Glutamatergic neuron (in vitro differentiated cells): ENCODE measurements around the gene LOXL4. TPM values are rescaled to one million over a fixed set of nuclear protein-coding genes. Genes with fewer than 3 reads are reported as not detected.

ENCODE experiments used
- DNase-seq: peaks from one replicate; pipeline ENCODE4 v3.0.0; 2022
- H3K27ac Mint-ChIP-seq: one replicate; pipeline ENCODE4 v1.8.0; 2020; ENCODE audit warnings: mild to moderate bottlenecking, mixed read lengths, inconsistent platforms; ENCODE audit not compliant: unreplicated experiment
- H3K27me3 Mint-ChIP-seq: one replicate; pipeline ENCODE4 v1.8.0; 2020; ENCODE audit warnings: mild to moderate bottlenecking, moderate library complexity, mixed read lengths, inconsistent platforms; ENCODE audit not compliant: unreplicated experiment
- H3K36me3 Mint-ChIP-seq: one replicate; pipeline ENCODE4 v1.8.0; 2020; ENCODE audit warnings: mild to moderate bottlenecking, mixed read lengths, inconsistent platforms; ENCODE audit not compliant: unreplicated experiment
- H3K4me1 Mint-ChIP-seq: one replicate; pipeline ENCODE4 v1.8.0; 2020; ENCODE audit warnings: mild to moderate bottlenecking, low read depth, mixed read lengths, inconsistent platforms; ENCODE audit not compliant: unreplicated experiment
- H3K4me3 Mint-ChIP-seq: one replicate; pipeline ENCODE4 v1.8.0; 2020; ENCODE audit warnings: mild to moderate bottlenecking, mixed read lengths, inconsistent platforms; ENCODE audit not compliant: unreplicated experiment
- H3K9me3 Mint-ChIP-seq: one replicate; pipeline ENCODE4 v1.8.0; 2020; ENCODE audit warnings: mild to moderate bottlenecking, moderate library complexity, mixed read lengths, inconsistent platforms; ENCODE audit not compliant: unreplicated experiment
- CTCF ChIP-seq: fragments of 200-600 bp; sonication (generic); IDR thresholded peaks from one replicate; pipeline ENCODE4 v1.5.0; 2021; ENCODE audit not compliant: partially characterized antibody, unreplicated experiment
- total RNA-seq: library from RNA; stranded (reverse); fragmentation: NEBNext Ultra II Directional; extraction: Animal tissue kit (Norgen Biotek cat#: 25700); gene quantifications from one replicate; pipeline ENCODE4 v1.2.1, GENCODE V29; 2021; ENCODE audit not compliant: unreplicated experiment

The LOXL4 gene
- total RNA-seq, 1 donor from 2014 or later: 6.1 TPM

- Mint-ChIP-seq H3K4me1 (peaks cover 29% of the 10 kb centered on the region), H3K4me3 (no peak overlapping the region), H3K9me3 (peaks cover 5% of the 10 kb centered on the region), H3K36me3 (no peaks in the 10 kb centered on the region), H3K27ac (no peak overlapping the region), H3K27me3 (peaks cover 3% of the 10 kb centered on the region)
- no peak for TF ChIP-seq CTCF
- no peak for DNase-seq
Measured at GRCh38 chr10:98295401-98295811, 27.4 kb upstream of the LOXL4 start.

- no peak for TF ChIP-seq CTCF
- H3K27ac Mint-ChIP-seq: no peak overlapping the region
Measured at GRCh38 chr10:98294270-98294627, 26.3 kb upstream of the LOXL4 start.

GRCh38 chr10:98293550-98294269 lies 25.7 kb upstream of the LOXL4 start:
- no peak for DNase-seq
- peaks cover 24% of the 10 kb centered on the region for H3K4me1 Mint-ChIP-seq
- peaks cover 5% of the 10 kb centered on the region for H3K9me3 Mint-ChIP-seq
- H3K36me3 Mint-ChIP-seq: no peaks in the 10 kb centered on the region
- H3K27me3 Mint-ChIP-seq: peaks cover 3% of the 10 kb centered on the region
- H3K27ac Mint-ChIP-seq: no peak overlapping the region
- no peak overlapping the region for H3K4me3 Mint-ChIP-seq
- no peak for TF ChIP-seq CTCF

More at GRCh38 chr10:98294270-98294627, 26.3 kb upstream of the LOXL4 start:
- Mint-ChIP-seq H3K36me3 (no peaks in the 10 kb centered on the region), H3K4me3 (no peak overlapping the region), H3K27me3 (peaks cover 3% of the 10 kb centered on the region), H3K9me3 (peaks cover 5% of the 10 kb centered on the region), H3K4me1 (peaks cover 27% of the 10 kb centered on the region)
- no peak for DNase-seq

- H3K27ac Mint-ChIP-seq: no peak overlapping the region
- no peak for DNase-seq
- no peak for TF ChIP-seq CTCF
- H3K36me3 Mint-ChIP-seq: no peaks in the 10 kb centered on the region
- H3K27me3 Mint-ChIP-seq: peaks cover 3% of the 10 kb centered on the region
- H3K4me3 Mint-ChIP-seq: no peak overlapping the region
- peaks cover 20% of the 10 kb centered on the region for H3K4me1 Mint-ChIP-seq
- peaks cover 5% of the 10 kb centered on the region for H3K9me3 Mint-ChIP-seq
Measured at GRCh38 chr10:98292971-98293370, 25.0 kb upstream of the LOXL4 start.

- Mint-ChIP-seq H3K36me3 (no peaks in the 10 kb centered on the region), H3K9me3 (peaks cover 4% of the 10 kb centered on the region)
Measured at GRCh38 chr10:98289802-98290209, 21.8 kb upstream of the LOXL4 start.

More at GRCh38 chr10:98289802-98290209, 21.8 kb upstream of the LOXL4 start:
- peaks cover 16% of the 10 kb centered on the region for H3K4me1 Mint-ChIP-seq
- H3K4me3 Mint-ChIP-seq: no peak overlapping the region
- no peak overlapping the region for H3K27ac Mint-ChIP-seq
- H3K27me3 Mint-ChIP-seq: peaks cover 4% of the 10 kb centered on the region
- DNase-seq: no peak
- no peak for TF ChIP-seq CTCF
